Mucosa of gallbladder (tissue), 1 donor: ENCODE measurements around the gene LRCOL1. TPM values are rescaled to one million over a fixed set of nuclear protein-coding genes. Genes with fewer than 3 reads are reported as not detected.
A peak's percentile ranks its signal among the peaks of the same experiment; 100 is the strongest.

Experiments
- DNase-seq: peaks from one replicate; pipeline ENCODE4 v3.0.0-alpha.2; 2020; ENCODE audit warnings: low spot score
- total RNA-seq: library from RNA; stranded (reverse); gene quantifications from one replicate; pipeline ENCODE4 v1.2.1, GENCODE V29; 2021
- donor health status: DM: no; HTN: no; CAD: no.

Gene LRCOL1
- total RNA-seq, 1 donor from 2014 or later, result not detected

DNA sequence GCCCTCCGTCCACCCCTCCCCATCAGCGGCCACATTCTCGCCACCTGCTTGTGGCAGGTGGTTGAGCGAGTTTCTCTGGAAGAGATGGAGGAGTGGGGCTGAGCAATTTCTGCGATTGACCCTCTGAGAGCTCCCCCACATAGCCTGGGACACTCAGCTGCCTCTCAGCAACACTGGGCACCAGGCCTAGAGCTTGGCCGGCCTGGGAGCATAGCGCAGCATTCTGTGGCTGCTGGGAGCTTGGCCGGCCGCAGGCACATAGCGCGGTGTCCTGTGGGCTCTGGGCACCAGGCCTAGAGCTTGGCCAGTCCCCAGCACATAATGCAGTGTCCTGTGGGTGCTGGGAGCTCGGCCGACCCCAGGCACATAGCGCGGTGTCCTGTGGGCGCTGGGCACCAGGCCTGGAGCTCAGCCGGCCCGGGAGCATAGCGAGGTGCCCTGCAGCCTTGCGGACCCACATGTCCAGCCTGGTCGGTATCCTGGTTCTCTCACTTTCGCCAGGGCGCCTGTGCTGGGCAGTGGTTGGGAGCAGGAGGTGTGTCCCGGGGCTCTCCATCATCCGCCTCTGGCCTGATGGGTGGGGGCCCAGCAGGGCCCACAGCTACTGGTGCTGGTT lies 43.8 kb downstream of the LRCOL1 start:
- DNase-seq, result no peak

GRCh38 chr12:132565365-132565764 lies 45.0 kb downstream of the LRCOL1 start:
- no peak for DNase-seq

DNA sequence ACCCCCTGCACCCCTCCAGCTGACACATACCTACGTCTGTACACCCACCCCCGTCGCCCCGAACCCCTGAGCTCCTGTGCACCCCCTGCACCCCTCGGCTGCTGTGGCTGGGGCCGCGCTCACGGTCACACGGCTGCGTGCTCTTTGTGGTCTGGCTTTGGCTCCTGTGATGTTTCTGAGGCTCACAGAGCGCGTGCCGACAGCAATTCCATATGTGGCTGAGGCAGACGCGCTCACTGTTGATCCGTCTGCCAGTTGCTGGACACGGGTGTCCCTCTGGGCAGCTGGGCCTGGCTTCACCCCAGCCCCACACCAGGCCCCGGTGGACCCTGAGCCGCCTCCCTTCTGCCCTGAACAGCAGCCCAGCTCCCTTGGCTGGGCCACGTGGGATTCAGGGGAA lies 46.5 kb downstream of the LRCOL1 start:
- no peak for DNase-seq

DNA sequence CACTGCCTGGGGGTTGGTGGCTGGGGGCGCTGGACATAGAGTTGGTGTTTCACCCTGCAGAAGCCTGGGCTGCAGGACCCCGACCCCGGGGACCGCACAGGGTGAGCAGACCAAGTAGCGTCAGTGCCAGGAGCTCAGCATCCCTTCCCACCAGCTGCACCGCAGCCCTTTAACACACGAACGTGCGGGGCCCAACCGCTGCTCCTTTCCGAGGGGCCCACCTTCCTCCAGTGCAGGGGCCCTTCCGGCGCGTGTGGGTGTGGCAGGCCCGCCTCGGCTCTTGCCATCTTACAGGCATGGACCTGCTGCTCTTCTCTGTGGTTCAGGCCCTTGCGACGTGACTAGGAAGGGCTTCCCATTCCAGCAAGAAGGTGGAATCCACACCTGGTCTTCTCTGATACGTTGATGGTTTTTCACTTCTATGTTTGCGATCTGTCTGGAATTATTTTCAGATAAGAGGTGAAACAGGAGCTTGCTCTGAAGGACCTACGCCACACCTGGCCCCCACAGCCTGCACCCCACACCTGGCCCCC lies 47.8 kb downstream of the LRCOL1 start:
- no peak for DNase-seq

GRCh38 chr12:132561427-132562156 lies 48.8 kb downstream of the LRCOL1 start:
- no peak for DNase-seq

GRCh38 chr12:132560614-132561426 lies 49.6 kb downstream of the LRCOL1 start:
- DNase-seq, result peak; percentile 24

- no peak for DNase-seq
Observed at GRCh38 chr12:132560364-132560613, 50.1 kb downstream of the LRCOL1 start.

DNA sequence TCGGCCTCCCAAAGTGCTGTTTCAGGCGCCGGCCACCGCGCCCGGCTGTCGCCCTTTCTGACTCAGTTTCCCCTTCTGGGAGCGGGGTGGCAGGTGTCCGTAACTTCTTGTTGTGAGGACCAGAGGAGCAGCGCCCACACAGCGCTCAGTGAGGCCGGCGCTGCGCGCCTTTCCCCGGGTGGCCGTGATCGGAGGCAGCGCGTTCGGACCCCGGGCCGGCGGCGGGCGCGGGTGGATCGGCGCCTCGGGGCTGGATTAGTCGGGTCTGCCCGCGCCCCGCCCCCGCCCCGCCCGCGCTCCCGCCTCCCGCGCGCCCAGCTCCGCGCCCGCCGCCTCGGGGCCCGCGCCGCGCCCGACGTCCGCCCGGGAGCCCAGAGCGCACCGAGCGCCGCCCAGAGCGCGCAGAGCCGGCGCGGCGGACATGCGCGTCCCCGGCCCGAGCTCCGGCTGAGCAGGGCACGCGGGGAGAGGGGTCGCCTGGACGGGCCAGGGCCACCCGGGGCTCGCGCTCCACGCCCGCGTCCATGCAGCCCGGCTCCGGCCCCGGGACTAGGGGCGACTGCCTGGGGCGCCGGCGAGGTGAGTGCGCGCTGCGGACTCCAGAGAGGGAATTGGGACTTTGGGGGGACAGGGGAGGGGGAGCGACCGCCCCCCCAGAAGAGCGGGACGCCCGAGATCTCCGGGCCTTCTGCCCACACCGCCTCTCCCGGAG lies 50.6 kb downstream of the LRCOL1 start:
- no peak for DNase-seq

GRCh38 chr12:132558861-132559623 lies 51.3 kb downstream of the LRCOL1 start:
- DNase-seq, result no peak

DNA sequence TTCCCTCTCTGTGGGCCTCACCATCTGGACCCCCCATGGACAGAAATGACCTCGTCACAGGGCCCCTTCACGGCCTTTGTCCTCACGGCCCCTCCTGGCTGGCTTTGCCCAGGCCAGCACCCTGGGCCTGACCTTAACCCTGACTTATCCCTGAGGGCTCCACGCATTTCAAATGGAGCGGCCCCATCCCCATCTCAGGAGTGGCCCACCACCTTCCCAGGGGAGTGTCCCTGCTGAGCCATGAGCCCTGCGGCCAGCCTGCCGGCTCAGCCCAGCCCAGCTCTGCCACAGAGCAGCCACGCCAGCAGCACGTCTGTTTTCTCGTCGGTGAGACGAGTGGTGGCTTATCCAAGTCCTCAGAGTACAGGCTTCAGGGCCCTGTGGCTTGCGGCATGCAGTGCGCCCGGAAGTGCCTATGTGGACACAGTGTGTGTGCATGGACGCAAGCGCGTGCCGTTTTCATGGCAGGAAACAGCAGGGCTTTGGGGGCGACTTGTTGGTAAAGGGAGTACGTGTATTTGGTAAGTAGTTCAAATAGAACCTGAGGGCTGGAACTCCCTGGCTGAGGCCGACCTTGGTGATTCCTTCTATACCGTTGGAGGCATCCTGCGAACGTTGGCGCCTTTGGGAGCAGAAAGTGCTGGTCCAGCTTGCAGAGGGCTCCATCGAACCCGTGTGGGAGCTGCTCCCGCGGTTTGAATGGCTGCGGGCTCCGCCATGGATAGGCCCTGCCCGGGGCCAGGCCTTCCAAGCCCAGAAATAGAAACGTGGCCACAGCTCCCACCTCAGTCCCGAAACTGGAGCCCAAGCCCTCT lies 52.1 kb downstream of the LRCOL1 start:
- no peak for DNase-seq

GRCh38 chr12:132557291-132558015 lies 52.9 kb downstream of the LRCOL1 start:
- no peak for DNase-seq

DNA sequence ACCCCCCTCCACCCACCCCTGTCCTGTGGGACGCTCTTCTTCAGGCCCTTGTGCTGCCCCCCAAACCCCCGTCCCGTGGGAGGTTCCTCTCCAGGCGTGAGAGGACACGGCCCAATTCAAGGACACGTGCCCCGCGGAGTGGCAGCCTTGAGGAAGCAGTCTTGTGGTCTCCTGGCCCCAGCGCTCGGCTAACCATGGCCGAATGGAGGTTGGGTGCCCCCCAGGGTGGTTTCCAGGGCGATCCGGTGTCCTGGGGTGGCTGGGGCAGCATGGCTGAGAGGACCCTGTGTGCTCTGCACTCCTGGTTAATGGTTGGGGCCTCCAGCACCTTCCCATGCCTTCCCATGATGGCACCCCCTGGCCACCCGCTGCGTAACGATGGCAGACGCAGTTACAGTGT lies 53.6 kb downstream of the LRCOL1 start:
- DNase-seq, result no peak

- DNase-seq, result no peak
Observed at GRCh38 chr12:132556216-132556615, 54.2 kb downstream of the LRCOL1 start.

DNA sequence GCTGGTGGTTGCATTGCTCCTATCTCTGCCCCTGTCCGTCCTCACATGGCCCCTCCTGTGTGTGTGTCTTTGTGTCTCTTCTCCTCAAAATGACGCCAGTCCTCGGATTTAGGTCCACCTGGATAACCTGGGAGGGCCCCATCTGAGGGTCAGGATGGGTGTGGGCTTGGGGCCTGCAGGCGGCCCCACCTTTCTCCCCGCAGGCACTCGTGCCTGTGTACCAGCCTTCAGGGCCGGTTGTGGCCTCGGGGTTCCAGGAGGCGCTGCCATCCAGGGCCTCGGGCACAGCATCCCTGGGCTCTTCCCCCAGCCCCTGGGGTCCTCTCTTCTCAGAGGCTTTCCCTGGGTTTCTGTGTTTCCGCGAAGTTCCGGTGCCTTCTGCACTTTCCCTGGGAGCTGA lies 54.7 kb downstream of the LRCOL1 start:
- DNase-seq, result no peak

- DNase-seq, result no peak
Observed at GRCh38 chr12:132554845-132555630, 55.3 kb downstream of the LRCOL1 start.
